ENCODE data around the gene LIG1. TPM values are rescaled to one million over a fixed set of nuclear protein-coding genes. Genes with fewer than 3 reads are reported as not detected.

The LIG1 gene
- total RNA-seq: 1 to 10 TPM; 3.7 to 9.2 (median 7.1) TPM

- ATAC-seq (peak; percentile 96 to 97), DNase-seq (peak; percentile 75 to 78)
- Histone ChIP-seq H3K27ac (peak within 1 kb of the TSS; percentile 95 to 99 (median 98)), H3K4me3 (peak within 1 kb of the TSS; percentile 90 to 95 (median 93)), H3K4me1 (peaks cover 6 to 15% of the 10 kb centered on the region in 2 donors), H3K27me3 (no peaks in the 10 kb centered on the region), H3K9me3 (no peaks in the 10 kb centered on the region), H3K36me3 (peaks cover 0 to 15% of the 10 kb centered on the region in 2 donors)
- no peak for TF ChIP-seq POLR2A (IDR thresholded peaks at IDR 0.05)
- TF ChIP-seq, protein P1, sequence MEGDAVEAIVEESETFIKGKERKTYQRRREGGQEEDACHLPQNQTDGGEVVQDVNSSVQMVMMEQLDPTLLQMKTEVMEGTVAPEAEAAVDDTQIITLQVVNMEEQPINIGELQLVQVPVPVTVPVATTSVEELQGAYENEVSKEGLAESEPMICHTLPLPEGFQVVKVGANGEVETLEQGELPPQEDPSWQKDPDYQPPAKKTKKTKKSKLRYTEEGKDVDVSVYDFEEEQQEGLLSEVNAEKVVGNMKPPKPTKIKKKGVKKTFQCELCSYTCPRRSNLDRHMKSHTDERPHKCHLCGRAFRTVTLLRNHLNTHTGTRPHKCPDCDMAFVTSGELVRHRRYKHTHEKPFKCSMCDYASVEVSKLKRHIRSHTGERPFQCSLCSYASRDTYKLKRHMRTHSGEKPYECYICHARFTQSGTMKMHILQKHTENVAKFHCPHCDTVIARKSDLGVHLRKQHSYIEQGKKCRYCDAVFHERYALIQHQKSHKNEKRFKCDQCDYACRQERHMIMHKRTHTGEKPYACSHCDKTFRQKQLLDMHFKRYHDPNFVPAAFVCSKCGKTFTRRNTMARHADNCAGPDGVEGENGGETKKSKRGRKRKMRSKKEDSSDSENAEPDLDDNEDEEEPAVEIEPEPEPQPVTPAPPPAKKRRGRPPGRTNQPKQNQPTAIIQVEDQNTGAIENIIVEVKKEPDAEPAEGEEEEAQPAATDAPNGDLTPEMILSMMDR (IDR thresholded peaks at IDR 0.05 in 4 of 5, conservative IDR thresholded peaks at IDR 0.05 in 1 of 5): peak in 2 of 5 experiments; percentile 32 to 35
- in situ Hi-C loops (cut with MboI; ENCODE audit: low sequenced_read_pairs in 4 of 4) (loop anchor here in 2 of 4 donors (25.0 kb wide), 1 partner anchor 208 kb away; no protein-coding TSS in a partner anchor), intact Hi-C loops (cut with DNase I; ENCODE audit: low total_unique reads) (loop anchor here (1.0 to 2.0 kb wide), 2 partner anchors 35 to 86 kb away; no protein-coding TSS in a partner anchor)
Observed at GRCh38 chr19:48169939-48170803, at the start of gene LIG1, which contains the start of gene ZSWIM9. Gene LIG1, minus strand, starts transcription at chr19:48170344. Its CDS starts 4,778 bp downstream, at chr19:48165566. Gene ZSWIM9, plus strand, starts transcription at chr19:48170680. Its CDS starts 1,123 bp downstream, at chr19:48171803.

- H3K36me3 ChIP-seq: peaks cover 0 to 18% of the 10 kb centered on the region in 2 donors
- no peak for ATAC-seq
- intact Hi-C loops (cut with DNase I; ENCODE audit: low total_unique reads): no loop called here
- H3K27me3 ChIP-seq: no peaks in the 10 kb centered on the region
- TF ChIP-seq, protein P1 (IDR thresholded peaks at IDR 0.05 in 4 of 5, conservative IDR thresholded peaks at IDR 0.05 in 1 of 5): no peak
- TF ChIP-seq POLR2A (IDR thresholded peaks at IDR 0.05): no peak
- in situ Hi-C loops (cut with MboI; ENCODE audit: low sequenced_read_pairs in 4 of 4): no loop called here
- H3K9me3 ChIP-seq: no peaks in the 10 kb centered on the region
- no peak for DNase-seq
- no peak overlapping the region for H3K27ac ChIP-seq
- no peak overlapping the region for H3K4me3 ChIP-seq
- H3K4me1 ChIP-seq: no peaks in the 10 kb centered on the region
Observed at GRCh38 chr19:48218997-48219396, 48.9 kb upstream of the LIG1 start.

DNA sequence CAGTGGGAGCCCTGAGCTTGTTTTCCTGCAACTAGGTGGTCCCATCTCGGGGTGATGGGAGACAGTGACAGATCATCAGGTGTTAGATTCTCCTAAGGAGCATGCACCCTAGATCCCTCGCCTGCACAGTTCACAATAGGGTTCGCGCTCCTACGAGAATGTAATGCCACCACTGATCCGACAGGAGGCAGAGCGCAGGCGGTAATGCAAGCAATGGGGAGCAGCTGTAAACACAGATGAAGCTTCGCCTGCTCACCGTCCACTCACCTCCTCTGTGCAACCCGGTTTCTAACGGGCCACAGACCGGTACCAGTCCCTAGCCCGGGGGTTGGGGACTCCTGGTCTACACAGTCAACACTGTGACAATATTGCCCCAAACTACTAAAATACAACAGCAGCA lies 46.8 kb upstream of the LIG1 start:
- no peak for ATAC-seq
- DNase-seq: no peak
- H3K36me3 ChIP-seq: peaks cover 0 to 33% of the 10 kb centered on the region in 2 donors

DNA sequence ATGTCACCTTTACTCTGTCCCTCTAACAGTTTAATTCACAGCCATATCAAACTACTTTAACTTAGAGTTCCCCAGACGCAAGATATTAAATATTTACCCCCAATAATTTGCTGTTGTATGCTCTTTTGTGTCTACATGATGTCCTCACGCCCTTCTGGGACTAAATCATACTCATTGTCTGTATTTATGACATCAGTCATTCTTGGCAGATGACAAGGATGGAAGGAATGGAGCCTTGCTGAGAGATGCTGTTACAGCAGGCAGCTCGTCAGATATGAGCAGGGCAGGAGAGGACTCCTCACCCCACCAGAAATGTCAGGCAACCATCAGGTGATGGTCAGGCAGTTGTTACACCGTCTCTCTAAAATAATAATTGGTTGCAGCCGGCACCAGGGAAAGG lies 43.8 kb upstream of the LIG1 start:
- DNase-seq (no peak), ATAC-seq (no peak)
- intact Hi-C loops (cut with DNase I; ENCODE audit: low total_unique reads): no loop called here
- Histone ChIP-seq H3K4me1 (no peaks in the 10 kb centered on the region), H3K4me3 (no peak overlapping the region), H3K36me3 (peaks cover 0 to 44% of the 10 kb centered on the region in 2 donors), H3K9me3 (no peaks in the 10 kb centered on the region), H3K27me3 (no peaks in the 10 kb centered on the region), H3K27ac (no peak overlapping the region)
- in situ Hi-C loops (cut with MboI; ENCODE audit: low sequenced_read_pairs in 4 of 4): no loop called here
- TF ChIP-seq POLR2A (IDR thresholded peaks at IDR 0.05): no peak
- TF ChIP-seq, protein P1 (IDR thresholded peaks at IDR 0.05 in 4 of 5, conservative IDR thresholded peaks at IDR 0.05 in 1 of 5): no peak

More for the DNA sequence above, 46.8 kb upstream of the LIG1 start:
- in situ Hi-C loops (cut with MboI; ENCODE audit: low sequenced_read_pairs in 4 of 4) (no loop called here), intact Hi-C loops (cut with DNase I; ENCODE audit: low total_unique reads) (no loop called here)
- TF ChIP-seq, protein P1 (IDR thresholded peaks at IDR 0.05 in 4 of 5, conservative IDR thresholded peaks at IDR 0.05 in 1 of 5): no peak
- no peak for TF ChIP-seq POLR2A (IDR thresholded peaks at IDR 0.05)
- H3K4me3 ChIP-seq: no peak overlapping the region
- no peaks in the 10 kb centered on the region for H3K4me1 ChIP-seq
- no peaks in the 10 kb centered on the region for H3K9me3 ChIP-seq
- no peak overlapping the region for H3K27ac ChIP-seq
- no peaks in the 10 kb centered on the region for H3K27me3 ChIP-seq
